ENCODE results near the gene YY1.

GRCh38 chr14:100305324-100306100 lies 66.6 kb downstream of the YY1 start:
- TF ChIP-seq POLR2A (IDR thresholded peaks at IDR 0.05) (no peak), CTCF (IDR thresholded peaks at IDR 0.05) (no peak)

Measured in upper lobe of left lung (tissue), 4 donors.